GM13976 (cell line): ENCODE measurements around the gene NEFH.
"Not testable (repeated sequence)": the region's sequence is repeated elsewhere in the genome, so short reads cannot be mapped to it uniquely, and the experiment has no call there.

ENCODE experiments used
- DNase-seq: peaks from one replicate; pipeline ENCODE4 v3.0.0; 2012; ENCODE audit warnings: low spot score
- in situ Hi-C: fragments of 300-500 bp; cut with MboI; formaldehyde crosslinking; loops from one replicate; pipeline ENCODE4 v1.12.0; 2022; ENCODE audit warnings: low sequenced_read_pairs, mixed read lengths, inconsistent platforms; ENCODE audit not compliant: unreplicated experiment
- TF ChIP-seq, protein P1 (sequence below): IDR thresholded peaks from 2 replicates; pipeline ENCODE4 v1.5.1; 2012; ENCODE audit warnings: borderline replicate concordance, mild to moderate bottlenecking; ENCODE audit not compliant: insufficient read depth; ENCODE audit errors: extremely low read depth, missing control alignments, control extremely low read depth

The NEFH gene, protein sequence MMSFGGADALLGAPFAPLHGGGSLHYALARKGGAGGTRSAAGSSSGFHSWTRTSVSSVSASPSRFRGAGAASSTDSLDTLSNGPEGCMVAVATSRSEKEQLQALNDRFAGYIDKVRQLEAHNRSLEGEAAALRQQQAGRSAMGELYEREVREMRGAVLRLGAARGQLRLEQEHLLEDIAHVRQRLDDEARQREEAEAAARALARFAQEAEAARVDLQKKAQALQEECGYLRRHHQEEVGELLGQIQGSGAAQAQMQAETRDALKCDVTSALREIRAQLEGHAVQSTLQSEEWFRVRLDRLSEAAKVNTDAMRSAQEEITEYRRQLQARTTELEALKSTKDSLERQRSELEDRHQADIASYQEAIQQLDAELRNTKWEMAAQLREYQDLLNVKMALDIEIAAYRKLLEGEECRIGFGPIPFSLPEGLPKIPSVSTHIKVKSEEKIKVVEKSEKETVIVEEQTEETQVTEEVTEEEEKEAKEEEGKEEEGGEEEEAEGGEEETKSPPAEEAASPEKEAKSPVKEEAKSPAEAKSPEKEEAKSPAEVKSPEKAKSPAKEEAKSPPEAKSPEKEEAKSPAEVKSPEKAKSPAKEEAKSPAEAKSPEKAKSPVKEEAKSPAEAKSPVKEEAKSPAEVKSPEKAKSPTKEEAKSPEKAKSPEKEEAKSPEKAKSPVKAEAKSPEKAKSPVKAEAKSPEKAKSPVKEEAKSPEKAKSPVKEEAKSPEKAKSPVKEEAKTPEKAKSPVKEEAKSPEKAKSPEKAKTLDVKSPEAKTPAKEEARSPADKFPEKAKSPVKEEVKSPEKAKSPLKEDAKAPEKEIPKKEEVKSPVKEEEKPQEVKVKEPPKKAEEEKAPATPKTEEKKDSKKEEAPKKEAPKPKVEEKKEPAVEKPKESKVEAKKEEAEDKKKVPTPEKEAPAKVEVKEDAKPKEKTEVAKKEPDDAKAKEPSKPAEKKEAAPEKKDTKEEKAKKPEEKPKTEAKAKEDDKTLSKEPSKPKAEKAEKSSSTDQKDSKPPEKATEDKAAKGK

DNA sequence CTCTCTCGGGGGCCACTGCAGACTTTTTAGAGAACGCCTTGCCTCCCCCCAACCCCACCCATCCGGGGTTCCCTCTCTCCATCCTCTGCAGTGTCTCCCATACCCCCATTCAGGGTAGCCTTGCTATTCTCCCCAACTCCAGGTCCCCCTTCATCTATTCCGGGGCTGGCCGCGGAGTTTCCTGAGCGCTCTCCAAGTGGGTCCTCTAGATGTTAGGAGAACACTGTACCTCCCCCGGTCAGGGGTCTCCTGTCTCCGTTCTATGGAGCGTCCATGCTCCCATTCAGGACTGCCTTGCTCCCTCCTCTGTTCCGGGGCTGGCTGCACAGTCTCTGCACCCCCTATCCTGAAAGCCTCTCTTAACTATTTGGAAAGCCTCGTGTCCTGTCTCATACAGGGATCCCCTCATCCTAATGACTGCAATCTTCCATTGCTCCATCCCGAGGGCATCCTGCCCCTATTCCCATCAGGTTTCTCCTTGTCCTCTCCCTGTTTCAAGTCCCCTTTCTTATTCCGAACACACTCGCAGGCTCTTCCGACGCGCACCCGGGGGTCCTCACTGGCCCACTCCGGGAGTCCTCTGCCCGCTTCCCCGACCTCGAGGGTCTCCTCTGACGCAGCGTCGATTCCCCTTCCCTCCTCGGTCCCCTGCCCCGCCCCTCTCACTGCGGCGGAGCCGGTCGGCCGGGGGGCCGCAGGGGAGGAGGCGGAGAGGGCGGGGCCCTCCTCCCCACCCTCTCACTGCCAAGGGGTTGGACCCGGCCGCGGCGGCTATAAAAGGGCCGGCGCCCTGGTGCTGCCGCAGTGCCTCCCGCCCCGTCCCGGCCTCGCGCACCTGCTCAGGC is at the start of gene NEFH:
Gene NEFH (plus strand): TSS at position 802 of the 845 bp plus-strand sequence. CDS start 45 bp downstream, outside the sequence.
- TF ChIP-seq, protein P1, sequence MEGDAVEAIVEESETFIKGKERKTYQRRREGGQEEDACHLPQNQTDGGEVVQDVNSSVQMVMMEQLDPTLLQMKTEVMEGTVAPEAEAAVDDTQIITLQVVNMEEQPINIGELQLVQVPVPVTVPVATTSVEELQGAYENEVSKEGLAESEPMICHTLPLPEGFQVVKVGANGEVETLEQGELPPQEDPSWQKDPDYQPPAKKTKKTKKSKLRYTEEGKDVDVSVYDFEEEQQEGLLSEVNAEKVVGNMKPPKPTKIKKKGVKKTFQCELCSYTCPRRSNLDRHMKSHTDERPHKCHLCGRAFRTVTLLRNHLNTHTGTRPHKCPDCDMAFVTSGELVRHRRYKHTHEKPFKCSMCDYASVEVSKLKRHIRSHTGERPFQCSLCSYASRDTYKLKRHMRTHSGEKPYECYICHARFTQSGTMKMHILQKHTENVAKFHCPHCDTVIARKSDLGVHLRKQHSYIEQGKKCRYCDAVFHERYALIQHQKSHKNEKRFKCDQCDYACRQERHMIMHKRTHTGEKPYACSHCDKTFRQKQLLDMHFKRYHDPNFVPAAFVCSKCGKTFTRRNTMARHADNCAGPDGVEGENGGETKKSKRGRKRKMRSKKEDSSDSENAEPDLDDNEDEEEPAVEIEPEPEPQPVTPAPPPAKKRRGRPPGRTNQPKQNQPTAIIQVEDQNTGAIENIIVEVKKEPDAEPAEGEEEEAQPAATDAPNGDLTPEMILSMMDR: no peak
- in situ Hi-C loops: loop anchor here (10.0 kb wide), 1 partner anchor 85 kb away; no protein-coding TSS in a partner anchor
- DNase-seq: no peak

DNA sequence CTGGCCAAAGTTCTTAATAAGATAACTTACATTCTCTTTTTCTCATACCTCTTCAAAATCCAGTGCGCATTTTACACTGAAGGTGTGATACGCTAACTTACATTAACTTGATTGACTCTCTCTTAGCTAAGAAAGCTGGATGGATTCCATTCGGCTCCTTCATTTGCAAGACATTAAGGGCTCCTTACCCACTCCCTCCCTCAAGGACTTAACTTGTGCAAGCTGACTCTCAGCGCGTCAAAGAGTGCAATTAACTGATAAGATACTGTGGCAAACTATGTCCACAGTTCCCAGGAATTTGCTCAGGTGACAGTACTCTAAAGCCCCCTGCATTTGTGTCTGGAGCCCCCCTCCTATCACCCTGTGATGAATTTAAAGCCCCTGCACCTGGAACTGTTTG is 48.0 kb upstream of the NEFH start:
- no peak for DNase-seq
- in situ Hi-C loops: no loop called here
- TF ChIP-seq, protein P1: no peak

DNA sequence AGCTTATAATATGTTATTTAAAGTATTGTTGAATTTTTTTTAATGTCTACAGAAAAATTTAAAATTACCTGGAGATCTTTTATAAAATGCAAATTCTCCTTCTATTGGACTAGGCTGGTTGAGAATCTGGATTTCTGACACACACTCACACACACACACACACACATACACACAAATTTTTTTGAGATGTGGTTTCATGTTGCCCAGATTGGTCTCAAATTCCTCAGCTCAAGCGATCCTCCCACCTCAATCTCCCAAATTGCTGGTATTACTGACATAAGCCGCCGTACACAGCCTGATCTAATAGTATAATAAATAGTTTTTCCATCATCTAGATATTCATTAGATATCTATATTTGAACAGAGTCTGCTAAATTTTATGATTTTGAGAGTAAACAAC is 46.2 kb upstream of the NEFH start:
- in situ Hi-C loops: no loop called here
- TF ChIP-seq, protein P1: no peak
- no peak for DNase-seq

DNA sequence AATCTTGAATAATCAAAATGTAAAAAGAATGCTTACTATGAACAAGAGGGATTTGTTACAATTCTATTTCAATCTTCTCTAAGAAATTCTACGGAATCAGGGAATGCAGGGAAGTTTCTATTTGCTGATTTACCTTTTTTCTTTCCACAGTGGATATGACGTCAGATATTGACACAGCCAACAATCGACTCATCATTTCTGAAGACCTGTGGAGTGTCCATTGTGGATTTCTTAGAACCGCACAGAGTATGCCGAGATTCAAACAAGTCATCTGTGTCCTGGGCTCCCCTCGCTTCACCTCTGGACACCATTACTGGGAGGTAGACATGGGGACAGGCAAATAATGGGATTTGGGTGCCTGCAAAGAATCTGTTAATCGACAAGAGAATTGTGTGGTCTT is 45.7 kb upstream of the NEFH start:
- in situ Hi-C loops: no loop called here
- DNase-seq: no peak
- TF ChIP-seq, protein P1: no peak

DNA sequence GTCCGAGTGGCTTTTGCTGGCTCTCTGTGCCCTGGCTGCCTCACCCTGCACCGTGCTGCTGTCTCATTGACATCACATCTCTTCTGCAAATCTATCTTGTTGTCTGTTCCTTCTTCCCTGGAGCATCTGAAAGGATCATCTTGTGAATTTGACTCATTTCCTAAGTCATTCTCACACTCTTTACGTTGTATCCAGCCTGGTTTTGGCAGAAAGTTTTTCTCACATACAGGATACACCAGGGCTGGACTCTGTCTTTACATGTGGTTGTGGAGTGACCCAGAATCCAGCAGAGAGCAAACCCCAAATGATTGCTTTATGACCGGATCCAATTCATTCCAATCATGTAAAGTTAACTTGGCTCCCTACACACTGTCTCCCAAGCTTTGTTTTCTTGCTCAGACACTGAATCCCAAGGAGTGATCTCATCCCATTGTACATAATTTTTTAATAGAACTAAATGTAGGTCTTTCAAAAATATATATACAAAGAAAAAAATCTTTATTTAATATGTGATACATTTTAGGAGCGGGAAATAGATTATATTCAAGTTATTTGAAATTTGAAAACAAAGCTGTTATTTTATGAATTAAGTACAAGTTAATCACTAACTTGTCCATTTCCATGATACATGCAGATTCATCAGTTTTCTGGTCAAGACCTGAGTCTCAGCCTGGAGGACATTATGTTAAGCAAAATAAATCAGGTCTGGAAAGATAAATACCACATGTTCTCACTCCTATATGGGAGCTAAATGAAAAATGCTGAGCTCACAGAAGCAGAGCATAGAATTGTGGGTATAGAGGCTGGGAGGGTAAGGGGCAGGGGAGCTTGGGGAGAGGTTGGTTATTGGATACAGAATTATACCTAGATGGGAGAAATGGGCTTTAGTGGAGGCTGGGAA is 44.5 kb upstream of the NEFH start:
- TF ChIP-seq, protein P1: no peak
- in situ Hi-C loops: no loop called here
- no peak for DNase-seq

DNA sequence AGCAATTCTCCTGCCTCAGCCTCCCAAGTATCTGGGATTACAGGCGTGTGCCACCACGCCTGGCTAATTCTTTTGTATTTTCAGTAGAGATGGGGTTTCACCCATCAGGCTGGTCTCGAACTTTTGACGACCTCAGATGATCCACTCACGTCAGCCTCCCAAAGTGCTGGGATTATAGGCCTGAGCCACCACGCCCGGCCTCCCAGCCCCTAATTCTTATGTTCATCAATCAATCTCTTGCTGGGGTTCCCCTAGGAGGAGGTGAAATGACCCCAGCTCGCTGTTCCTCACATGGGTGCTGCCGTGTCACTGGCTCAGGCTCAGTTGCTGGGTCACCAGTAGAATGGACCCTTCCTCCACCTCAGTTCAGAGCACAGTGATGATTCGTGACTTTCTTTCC is 41.7 kb upstream of the NEFH start, which contains the start of gene RFPL1:
Gene RFPL1 (plus strand): TSS at position 301 of the 400 bp plus-strand sequence.
- in situ Hi-C loops, DNase-seq: not testable (repeated sequence)
